Nephron progenitor cell (in vitro differentiated cells): ENCODE results near the gene ARHGAP26.

Experiments
- DNase-seq: peaks from one replicate; pipeline ENCODE4 v3.0.0; 2021
- H3K27ac Mint-ChIP-seq: 2 replicates; pipeline ENCODE4 v1.8.0; 2021; ENCODE audit warnings: mild to moderate bottlenecking, moderate library complexity, mixed read lengths
- H3K27me3 Mint-ChIP-seq: 2 replicates; pipeline ENCODE4 v1.8.0; 2021; ENCODE audit warnings: mild to moderate bottlenecking, low read depth, mixed read lengths; ENCODE audit not compliant: poor library complexity
- H3K36me3 Mint-ChIP-seq: 2 replicates; pipeline ENCODE4 v1.8.0; 2021; ENCODE audit warnings: low read depth, mixed read lengths
- H3K4me1 Mint-ChIP-seq: 2 replicates; pipeline ENCODE4 v1.8.0; 2021; ENCODE audit warnings: mixed read lengths
- H3K4me3 Mint-ChIP-seq: 2 replicates; pipeline ENCODE4 v1.8.0; 2021; ENCODE audit warnings: mild to moderate bottlenecking, moderate library complexity, mixed read lengths
- H3K9me3 Mint-ChIP-seq: 2 replicates; pipeline ENCODE4 v1.8.0; 2021; ENCODE audit warnings: mild to moderate bottlenecking, moderate library complexity, mixed read lengths
- CTCF ChIP-seq: fragments of 200-600 bp; sonication (generic); IDR thresholded peaks from 2 replicates; pipeline ENCODE4 v1.5.0; 2021; ENCODE audit warnings: antibody characterized with exemption

ARHGAP26 gene

GRCh38 chr5:143046314-143046713 is 276.1 kb downstream of the ARHGAP26 start:
- peaks cover 5% of the 10 kb centered on the region for H3K27me3 Mint-ChIP-seq
- no peak for DNase-seq
- TF ChIP-seq CTCF, result no peak
- no peaks in the 10 kb centered on the region for H3K36me3 Mint-ChIP-seq
- peaks cover 23% of the 10 kb centered on the region for H3K4me1 Mint-ChIP-seq
- H3K4me3 Mint-ChIP-seq, result no peak overlapping the region
- H3K9me3 Mint-ChIP-seq, result no peaks in the 10 kb centered on the region
- no peak overlapping the region for H3K27ac Mint-ChIP-seq

- no peak overlapping the region for H3K4me3 Mint-ChIP-seq
- H3K4me1 Mint-ChIP-seq, result peaks cover 22% of the 10 kb centered on the region
- no peak for DNase-seq
- H3K27ac Mint-ChIP-seq, result no peak overlapping the region
- peaks cover 5% of the 10 kb centered on the region for H3K27me3 Mint-ChIP-seq
- H3K9me3 Mint-ChIP-seq, result no peaks in the 10 kb centered on the region
- TF ChIP-seq CTCF, result no peak
- H3K36me3 Mint-ChIP-seq, result no peaks in the 10 kb centered on the region
Observed at GRCh38 chr5:143047091-143047490, 276.9 kb downstream of the ARHGAP26 start.

- Mint-ChIP-seq H3K36me3 (no peaks in the 10 kb centered on the region), H3K4me1 (peaks cover 41% of the 10 kb centered on the region), H3K9me3 (no peaks in the 10 kb centered on the region), H3K27ac (no peak overlapping the region), H3K4me3 (no peak overlapping the region), H3K27me3 (peaks cover 5% of the 10 kb centered on the region)
- no peak for TF ChIP-seq CTCF
- no peak for DNase-seq
Observed at GRCh38 chr5:143050183-143050582, 280.0 kb downstream of the ARHGAP26 start.

GRCh38 chr5:143051244-143052058 is 281.3 kb downstream of the ARHGAP26 start:
- Mint-ChIP-seq H3K4me1 (peaks cover 49% of the 10 kb centered on the region), H3K9me3 (no peaks in the 10 kb centered on the region), H3K27me3 (peaks cover 5% of the 10 kb centered on the region), H3K27ac (no peak overlapping the region), H3K36me3 (no peaks in the 10 kb centered on the region), H3K4me3 (no peak overlapping the region)
- no peak for DNase-seq
- no peak for TF ChIP-seq CTCF

- DNase-seq, result no peak
- Mint-ChIP-seq H3K27ac (no peak overlapping the region), H3K36me3 (no peaks in the 10 kb centered on the region), H3K27me3 (peaks cover 5% of the 10 kb centered on the region), H3K4me3 (no peak overlapping the region), H3K9me3 (no peaks in the 10 kb centered on the region), H3K4me1 (peaks cover 64% of the 10 kb centered on the region)
- no peak for TF ChIP-seq CTCF
Observed at GRCh38 chr5:143052967-143053682, 282.9 kb downstream of the ARHGAP26 start.
